Activated CD4-positive, alpha-beta T cell treated with anti-CD3 and anti-CD28 coated beads, Interleukin-2, amount 10 ng/mL, durations not matched to agents 24 days and 14 days (primary cell): ENCODE results near the gene CAND1. TPM values are rescaled to one million over a fixed set of nuclear protein-coding genes. Genes with fewer than 3 reads are reported as not detected.

Experiments
- DNase-seq: peaks from one replicate; pipeline ENCODE4 v3.0.0; 2022
- H3K27ac Mint-ChIP-seq: one replicate; pipeline ENCODE4 v1.8.0; 2022; ENCODE audit warnings: mild to moderate bottlenecking, mixed read lengths
- H3K27me3 Mint-ChIP-seq: one replicate; pipeline ENCODE4 v1.8.0; 2022; ENCODE audit warnings: mixed read lengths
- H3K36me3 Mint-ChIP-seq: one replicate; pipeline ENCODE4 v1.8.0; 2022; ENCODE audit warnings: low read depth, mild to moderate bottlenecking, mixed read lengths
- H3K4me1 Mint-ChIP-seq: one replicate; pipeline ENCODE4 v1.8.0; 2021; ENCODE audit warnings: mixed read lengths
- H3K4me3 Mint-ChIP-seq: one replicate; pipeline ENCODE4 v1.8.0; 2022; ENCODE audit warnings: mild to moderate bottlenecking, moderate library complexity, mixed read lengths
- H3K9me3 Mint-ChIP-seq: one replicate; pipeline ENCODE4 v1.8.0; 2021; ENCODE audit warnings: mixed read lengths
- intact Hi-C: fragments of 100-400 bp; cut with micrococcal nuclease; formaldehyde crosslinking; loops from one replicate; pipeline ENCODE4 v1.15.1; 2023
- total RNA-seq: library from RNA; stranded (reverse); gene quantifications from 2 replicates; pipeline ENCODE4 v1.2.3, GENCODE V29; 2022

Gene CAND1
- total RNA-seq, 1 donor from 2014 or later: 202 TPM

- H3K27me3 Mint-ChIP-seq: no peaks in the 10 kb centered on the region
- H3K27ac Mint-ChIP-seq: no peak overlapping the region
- no peaks in the 10 kb centered on the region for H3K4me1 Mint-ChIP-seq
- H3K36me3 Mint-ChIP-seq: no peaks in the 10 kb centered on the region
- intact Hi-C loops: no loop called here
- no peak overlapping the region for H3K4me3 Mint-ChIP-seq
- DNase-seq: no peak
- H3K9me3 Mint-ChIP-seq: no peaks in the 10 kb centered on the region
Observed at GRCh38 chr12:67362526-67362925, 93.4 kb downstream of the CAND1 start.

- Mint-ChIP-seq H3K4me1 (no peaks in the 10 kb centered on the region), H3K27ac (no peak overlapping the region), H3K4me3 (no peak overlapping the region), H3K36me3 (no peaks in the 10 kb centered on the region), H3K27me3 (no peaks in the 10 kb centered on the region), H3K9me3 (no peaks in the 10 kb centered on the region)
- no peak for DNase-seq
- intact Hi-C loops: no loop called here
Observed at GRCh38 chr12:67364228-67364627, 95.1 kb downstream of the CAND1 start.

DNA sequence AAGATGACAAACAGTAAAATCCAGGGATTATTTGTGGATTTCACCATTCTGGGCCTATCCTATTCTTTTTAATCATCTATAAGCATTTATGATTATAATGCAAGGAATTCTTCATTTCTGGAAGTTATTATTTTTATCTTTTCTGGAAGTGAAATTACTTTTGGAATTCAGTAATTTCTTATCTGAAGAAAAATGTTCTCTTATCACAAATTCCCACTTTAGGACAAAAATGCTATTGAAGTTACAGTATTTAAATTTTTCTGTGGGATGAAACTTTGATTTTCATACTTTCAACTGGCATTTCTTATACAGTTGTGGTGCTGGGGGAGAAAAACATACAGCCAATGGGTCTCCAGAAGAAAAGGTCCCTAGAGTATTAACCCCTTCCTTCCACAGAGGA, 96.0 kb downstream of the CAND1 start:
- H3K36me3 Mint-ChIP-seq: no peaks in the 10 kb centered on the region
- no peak overlapping the region for H3K4me3 Mint-ChIP-seq
- H3K9me3 Mint-ChIP-seq: no peaks in the 10 kb centered on the region
- no peaks in the 10 kb centered on the region for H3K27me3 Mint-ChIP-seq
- H3K4me1 Mint-ChIP-seq: no peaks in the 10 kb centered on the region
- intact Hi-C loops: no loop called here
- DNase-seq: no peak
- no peak overlapping the region for H3K27ac Mint-ChIP-seq

DNA sequence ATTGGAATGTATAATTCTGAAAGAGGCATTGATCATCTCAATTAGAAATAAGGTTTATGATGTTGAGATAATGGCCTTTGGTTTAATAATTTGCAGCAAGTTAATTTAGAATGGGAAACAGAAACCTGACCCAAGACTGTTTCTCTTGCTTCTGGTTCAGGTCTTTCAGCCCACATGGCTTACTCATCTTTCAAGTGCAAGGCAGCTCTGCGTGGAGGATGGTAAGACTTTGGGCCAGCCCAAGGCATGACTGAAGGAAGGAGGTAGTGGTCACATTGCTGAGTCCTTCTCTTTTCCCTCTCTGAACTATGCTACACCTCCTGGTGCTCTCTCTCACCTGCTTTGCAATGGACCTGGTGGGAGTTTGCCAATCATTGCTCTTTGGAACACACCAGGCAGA, 98.7 kb downstream of the CAND1 start:
- Mint-ChIP-seq H3K9me3 (peaks cover 4% of the 10 kb centered on the region), H3K4me3 (no peak overlapping the region), H3K27ac (no peak overlapping the region), H3K36me3 (no peaks in the 10 kb centered on the region), H3K4me1 (no peaks in the 10 kb centered on the region), H3K27me3 (no peaks in the 10 kb centered on the region)
- DNase-seq: no peak
- intact Hi-C loops: no loop called here
